ENCODE measurements around the gene MYRFL. TPM values are rescaled to one million over a fixed set of nuclear protein-coding genes. Genes with fewer than 3 reads are reported as not detected.
"Not testable (repeated sequence)": the region's sequence is repeated elsewhere in the genome, so short reads cannot be mapped to it uniquely, and the experiment has no call there.

The MYRFL gene
- total RNA-seq, 1 experiment from 2014 or later, result not detected

GRCh38 chr12:69792533-69792932 is 32.5 kb upstream of the MYRFL start:
- ChIA-PET POLR2A (no interaction called here), CTCF (interaction anchor here (0.6 to 1.6 kb wide), 3 partner anchors 13 to 706 kb away, joined by 3 to 4 read pairs (median 4); no protein-coding TSS in a partner anchor)
- H3K4me1 Mint-ChIP-seq (ENCODE audit: insufficient read depth, unreplicated experiment), result no peaks in the 10 kb centered on the region
- BruUV-seq (replicated peaks), result no TSS peak
- H3K36me3 Mint-ChIP-seq (ENCODE audit: insufficient read depth, unreplicated experiment), result peaks cover 20% of the 10 kb centered on the region
- TF ChIP-seq CTCF (IDR thresholded peaks at IDR 0.05; ENCODE audit: unreplicated experiment), result no peak
- H3K4me3 Mint-ChIP-seq (ENCODE audit: unreplicated experiment), result no peak overlapping the region
- intact Hi-C loops (cut with micrococcal nuclease), result no loop called here
- H3K27me3 Mint-ChIP-seq (ENCODE audit: insufficient read depth, unreplicated experiment), result no peaks in the 10 kb centered on the region
- H3K9me3 Mint-ChIP-seq (ENCODE audit: unreplicated experiment), result peaks cover 13% of the 10 kb centered on the region
- no peak for DNase-seq (ENCODE audit: unreplicated experiment)
- no peak overlapping the region for H3K27ac Mint-ChIP-seq (ENCODE audit: low read depth, unreplicated experiment)

GRCh38 chr12:69807101-69807897 is 17.7 kb upstream of the MYRFL start:
- intact Hi-C loops (cut with micrococcal nuclease); H3K4me1 Mint-ChIP-seq (ENCODE audit: insufficient read depth, unreplicated experiment); POLR2A ChIA-PET; CTCF ChIA-PET; H3K4me3 Mint-ChIP-seq (ENCODE audit: unreplicated experiment); BruUV-seq (replicated peaks); DNase-seq (ENCODE audit: unreplicated experiment); H3K27me3 Mint-ChIP-seq (ENCODE audit: insufficient read depth, unreplicated experiment); H3K27ac Mint-ChIP-seq (ENCODE audit: low read depth, unreplicated experiment): not testable (repeated sequence)
- H3K36me3 Mint-ChIP-seq (ENCODE audit: insufficient read depth, unreplicated experiment), result peaks cover 22% of the 10 kb centered on the region
- peaks cover 16% of the 10 kb centered on the region for H3K9me3 Mint-ChIP-seq (ENCODE audit: unreplicated experiment)

GRCh38 chr12:69810870-69811498 is 14.0 kb upstream of the MYRFL start:
- H3K27me3 Mint-ChIP-seq (ENCODE audit: insufficient read depth, unreplicated experiment), result no peaks in the 10 kb centered on the region
- no peak for DNase-seq (ENCODE audit: unreplicated experiment)
- intact Hi-C loops (cut with micrococcal nuclease), result no loop called here
- ChIA-PET POLR2A (no interaction called here), CTCF (interaction anchor here (1.1 kb wide), 1 partner anchor 172 kb away, joined by 4 read pairs; no protein-coding TSS in a partner anchor)
- no peak overlapping the region for H3K27ac Mint-ChIP-seq (ENCODE audit: low read depth, unreplicated experiment)
- no TSS peak for BruUV-seq (replicated peaks)
- H3K36me3 Mint-ChIP-seq (ENCODE audit: insufficient read depth, unreplicated experiment), result peaks cover 22% of the 10 kb centered on the region
- H3K4me1 Mint-ChIP-seq (ENCODE audit: insufficient read depth, unreplicated experiment), result no peaks in the 10 kb centered on the region
- no peak for TF ChIP-seq CTCF (IDR thresholded peaks at IDR 0.05; ENCODE audit: unreplicated experiment)
- H3K4me3 Mint-ChIP-seq (ENCODE audit: unreplicated experiment), result no peak overlapping the region
- peaks cover 16% of the 10 kb centered on the region for H3K9me3 Mint-ChIP-seq (ENCODE audit: unreplicated experiment)

GRCh38 chr12:69816082-69816481 is 8.9 kb upstream of the MYRFL start:
- no peak overlapping the region for H3K27ac Mint-ChIP-seq (ENCODE audit: low read depth, unreplicated experiment)
- no peak for DNase-seq (ENCODE audit: unreplicated experiment)
- H3K4me1 Mint-ChIP-seq (ENCODE audit: insufficient read depth, unreplicated experiment), result peaks cover 3% of the 10 kb centered on the region
- intact Hi-C loops (cut with micrococcal nuclease), result no loop called here
- peaks cover 5% of the 10 kb centered on the region for H3K36me3 Mint-ChIP-seq (ENCODE audit: insufficient read depth, unreplicated experiment)
- TF ChIP-seq CTCF (IDR thresholded peaks at IDR 0.05; ENCODE audit: unreplicated experiment), result no peak
- H3K9me3 Mint-ChIP-seq (ENCODE audit: unreplicated experiment), result no peaks in the 10 kb centered on the region
- H3K27me3 Mint-ChIP-seq (ENCODE audit: insufficient read depth, unreplicated experiment), result no peaks in the 10 kb centered on the region
- ChIA-PET POLR2A (interaction anchor here (0.7 kb wide), 1 partner anchor 101 kb away, joined by 3 read pairs; no protein-coding TSS in a partner anchor), CTCF (interaction anchor here (0.6 kb wide), 2 partner anchors 883 to 913 kb away, joined by 3 to 6 read pairs; no protein-coding TSS in a partner anchor)
- no TSS peak for BruUV-seq (replicated peaks)
- no peak overlapping the region for H3K4me3 Mint-ChIP-seq (ENCODE audit: unreplicated experiment)
